OCI-LY1 (cell line): ENCODE measurements around the gene CACNB1.

Source experiments
- H2AFZ ChIP-seq: fragments of 200-600 bp; sonication (generic), shearing (Covaris generic); 2 replicates; pipeline ENCODE4 v1.6.0; 2014; ENCODE audit warnings: antibody characterized with exemption, mild to moderate bottlenecking, low read length
- H3F3A ChIP-seq: fragments of 200-600 bp; sonication (generic), shearing (Covaris generic); 2 replicates; pipeline ENCODE4 v1.6.0; 2014; ENCODE audit warnings: mild to moderate bottlenecking, antibody characterized with exemption, low read length, moderate library complexity; ENCODE audit not compliant: insufficient read depth
- H3K27ac ChIP-seq: fragments of 200-600 bp; sonication (generic); 2 replicates; pipeline ENCODE4 v1.5.1; 2014; ENCODE audit warnings: low read length, mixed run types, mild to moderate bottlenecking, low read depth; ENCODE audit not compliant: poor library complexity, severe bottlenecking
- H3K27me3 ChIP-seq: fragments of 200-600 bp; sonication (generic); 2 replicates; pipeline ENCODE4 v1.6.0; 2014; ENCODE audit warnings: antibody characterized with exemption, mild to moderate bottlenecking, low read length, moderate library complexity; ENCODE audit not compliant: insufficient read depth
- H3K36me3 ChIP-seq: fragments of 200-600 bp; sonication (generic); 2 replicates; pipeline ENCODE4 v1.6.1; 2014; ENCODE audit warnings: mild to moderate bottlenecking, antibody characterized with exemption, low read length, moderate library complexity, mixed read lengths; ENCODE audit not compliant: insufficient read depth
- H3K4me1 ChIP-seq: fragments of 200-600 bp; sonication (generic); 2 replicates; pipeline ENCODE4 v1.5.1; 2014; ENCODE audit warnings: mild to moderate bottlenecking, low read length, moderate library complexity; ENCODE audit not compliant: insufficient read depth, severe bottlenecking
- H3K4me2 ChIP-seq: fragments of 200-600 bp; sonication (generic), shearing (Covaris generic); 2 replicates; pipeline ENCODE4 v1.6.1; 2014; ENCODE audit warnings: low read length
- H3K4me3 ChIP-seq: fragments of 200-600 bp; sonication (generic); 2 replicates; pipeline ENCODE4 v1.5.1; 2014; ENCODE audit warnings: low read length, low read depth, mild to moderate bottlenecking, mixed read lengths; ENCODE audit not compliant: poor library complexity, severe bottlenecking
- H3K79me2 ChIP-seq: fragments of 200-600 bp; shearing (Covaris generic); 2 replicates; pipeline ENCODE4 v1.6.1; 2016; ENCODE audit warnings: mixed run types, low read length, mixed read lengths; ENCODE audit not compliant: insufficient read depth
- H3K9ac ChIP-seq: fragments of 200-600 bp; sonication (generic), shearing (Covaris generic); 2 replicates; pipeline ENCODE4 v1.6.1; 2014; ENCODE audit warnings: mild to moderate bottlenecking, low read length, mixed read lengths
- H3K9me2 ChIP-seq: fragments of 200-600 bp; sonication (generic), shearing (Covaris generic); 2 replicates; pipeline ENCODE4 v1.6.1; 2014; ENCODE audit warnings: low read depth, mild to moderate bottlenecking, low read length, mixed read lengths
- H3K9me3 ChIP-seq: fragments of 200-600 bp; shearing (Covaris generic); 2 replicates; pipeline ENCODE4 v1.6.1; 2014; ENCODE audit warnings: low read length, mixed read lengths
- H4K20me1 ChIP-seq: fragments of 200-600 bp; sonication (generic), shearing (Covaris generic); 2 replicates; pipeline ENCODE4 v1.6.0; 2016; ENCODE audit warnings: mild to moderate bottlenecking, low read length; ENCODE audit not compliant: insufficient read depth
- EZH2 ChIP-seq: fragments of 200-600 bp; sonication (generic), shearing (Covaris generic); IDR thresholded peaks from 2 replicates; pipeline ENCODE4 v1.8.0; 2017; ENCODE audit warnings: borderline replicate concordance, mixed run types, mild to moderate bottlenecking, antibody characterized with exemption, low read length, moderate library complexity, mixed read lengths
- TF ChIP-seq, protein P1 (sequence below): fragments of 200-600 bp; sonication (generic), shearing (Covaris generic); IDR thresholded peaks from 2 replicates; pipeline ENCODE4 v1.5.1; 2017; ENCODE audit warnings: mild to moderate bottlenecking, antibody characterized with exemption, low read length, moderate library complexity, mixed read lengths

The CACNB1 gene

DNA sequence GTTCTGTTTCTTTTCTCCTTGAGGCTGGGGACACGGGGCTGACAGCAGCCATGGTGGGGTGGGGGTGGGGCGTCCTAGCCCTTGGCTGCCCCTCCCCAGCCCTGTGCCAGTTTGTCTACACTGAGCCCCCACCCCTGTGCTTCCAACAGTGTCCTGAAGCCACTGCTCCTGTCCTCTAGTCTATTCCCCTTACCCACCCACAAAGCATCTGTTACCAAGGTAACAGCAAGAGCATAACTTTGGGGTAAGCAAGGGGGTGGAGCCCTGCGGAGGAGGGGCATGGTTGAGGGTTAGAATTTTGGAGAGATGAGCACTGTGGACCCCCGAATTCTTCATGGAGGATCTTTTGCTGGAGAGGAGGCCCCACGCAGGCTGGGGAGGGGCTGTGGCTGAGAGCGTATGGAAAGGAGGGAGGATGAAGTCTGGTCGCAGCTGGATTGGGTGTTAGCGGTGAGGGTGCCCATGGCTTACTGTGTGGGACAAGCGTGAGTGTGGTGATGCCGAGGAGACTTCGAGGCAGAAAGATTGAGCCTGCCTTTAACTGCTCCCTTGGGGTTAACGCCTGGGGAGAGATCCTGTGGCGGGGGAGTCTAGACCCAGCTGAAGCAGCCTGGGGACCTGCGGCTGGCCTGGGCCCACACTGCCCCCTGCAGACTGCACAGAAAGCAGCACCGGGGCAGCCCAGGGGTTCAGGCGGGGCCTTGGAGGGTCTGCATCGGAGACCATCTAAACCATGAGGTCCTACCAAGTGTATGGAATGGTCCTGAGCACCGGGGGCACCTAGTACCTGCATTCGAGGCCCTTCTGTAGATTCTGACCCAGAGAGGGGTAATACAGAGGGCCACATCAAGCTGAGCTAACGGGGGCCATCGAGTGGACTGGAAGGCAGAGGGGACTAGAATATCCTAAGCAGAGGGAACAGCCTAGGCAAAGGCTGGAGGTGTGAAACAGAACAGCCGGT lies 34.4 kb upstream of the CACNB1 start:
- Histone ChIP-seq H3K36me3 (no peaks in the 10 kb centered on the region), H3F3A (no peaks in the 10 kb centered on the region), H3K27ac (no peak overlapping the region), H2AFZ (no peak overlapping the region), H3K4me1 (peaks cover 7% of the 10 kb centered on the region), H3K9me2 (no peaks in the 10 kb centered on the region), H3K9ac (no peak overlapping the region), H3K27me3 (no peaks in the 10 kb centered on the region), H3K4me3 (no peak overlapping the region), H3K79me2 (no peaks in the 10 kb centered on the region), H3K4me2 (peak overlapping the region; percentile 46; the same call in 1 of the 2 replicates), H3K9me3 (no peaks in the 10 kb centered on the region), H4K20me1 (no peaks in the 10 kb centered on the region)
- TF ChIP-seq, protein P1, sequence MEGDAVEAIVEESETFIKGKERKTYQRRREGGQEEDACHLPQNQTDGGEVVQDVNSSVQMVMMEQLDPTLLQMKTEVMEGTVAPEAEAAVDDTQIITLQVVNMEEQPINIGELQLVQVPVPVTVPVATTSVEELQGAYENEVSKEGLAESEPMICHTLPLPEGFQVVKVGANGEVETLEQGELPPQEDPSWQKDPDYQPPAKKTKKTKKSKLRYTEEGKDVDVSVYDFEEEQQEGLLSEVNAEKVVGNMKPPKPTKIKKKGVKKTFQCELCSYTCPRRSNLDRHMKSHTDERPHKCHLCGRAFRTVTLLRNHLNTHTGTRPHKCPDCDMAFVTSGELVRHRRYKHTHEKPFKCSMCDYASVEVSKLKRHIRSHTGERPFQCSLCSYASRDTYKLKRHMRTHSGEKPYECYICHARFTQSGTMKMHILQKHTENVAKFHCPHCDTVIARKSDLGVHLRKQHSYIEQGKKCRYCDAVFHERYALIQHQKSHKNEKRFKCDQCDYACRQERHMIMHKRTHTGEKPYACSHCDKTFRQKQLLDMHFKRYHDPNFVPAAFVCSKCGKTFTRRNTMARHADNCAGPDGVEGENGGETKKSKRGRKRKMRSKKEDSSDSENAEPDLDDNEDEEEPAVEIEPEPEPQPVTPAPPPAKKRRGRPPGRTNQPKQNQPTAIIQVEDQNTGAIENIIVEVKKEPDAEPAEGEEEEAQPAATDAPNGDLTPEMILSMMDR = peak; percentile 97
- TF ChIP-seq EZH2 = no peak

DNA sequence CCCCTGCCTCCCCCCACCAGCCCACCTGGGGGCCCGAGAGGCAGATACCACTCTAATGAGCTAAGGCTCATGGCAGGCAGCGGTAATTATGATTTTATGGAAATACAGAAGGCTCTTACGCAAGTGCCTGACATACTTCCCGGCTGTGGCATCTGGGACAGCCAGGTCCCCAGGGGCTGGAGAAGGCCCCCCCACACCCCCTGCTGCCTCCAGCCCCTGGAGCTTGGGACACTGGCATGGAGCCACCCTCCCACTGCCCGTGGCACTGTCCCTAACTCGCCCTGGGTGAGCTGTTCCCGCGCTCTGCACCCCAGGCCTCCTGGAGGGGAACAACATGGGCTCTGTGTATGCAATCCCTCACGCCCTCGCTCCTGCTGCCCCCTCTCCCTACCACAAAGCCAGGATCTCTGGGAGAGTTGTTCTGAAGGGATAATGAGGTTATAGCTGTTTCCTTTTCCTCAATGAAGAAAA lies 33.7 kb upstream of the CACNB1 start:
- TF ChIP-seq, protein P1 = no peak
- TF ChIP-seq EZH2 = no peak
- H2AFZ ChIP-seq = no peak overlapping the region

GRCh38 chr17:39230361-39230760 lies 32.9 kb upstream of the CACNB1 start:
- peaks cover 7% of the 10 kb centered on the region for H3K4me1 ChIP-seq
- H3F3A ChIP-seq = no peaks in the 10 kb centered on the region
- no peak overlapping the region for H3K4me2 ChIP-seq
- no peak overlapping the region for H2AFZ ChIP-seq
- H3K9me2 ChIP-seq = no peaks in the 10 kb centered on the region
- no peaks in the 10 kb centered on the region for H3K79me2 ChIP-seq
- no peak overlapping the region for H3K4me3 ChIP-seq
- H3K9ac ChIP-seq = no peak overlapping the region
- TF ChIP-seq, protein P1 = no peak
- no peak for TF ChIP-seq EZH2
- no peaks in the 10 kb centered on the region for H4K20me1 ChIP-seq
- H3K9me3 ChIP-seq = no peaks in the 10 kb centered on the region
- no peak overlapping the region for H3K27ac ChIP-seq
- H3K27me3 ChIP-seq = no peaks in the 10 kb centered on the region
- no peaks in the 10 kb centered on the region for H3K36me3 ChIP-seq

More for the DNA sequence above, 33.7 kb upstream of the CACNB1 start:
- Histone ChIP-seq H3F3A (no peaks in the 10 kb centered on the region), H3K9me2 (no peaks in the 10 kb centered on the region), H3K9me3 (no peaks in the 10 kb centered on the region), H3K27ac (no peak overlapping the region), H3K4me3 (no peak overlapping the region), H3K27me3 (no peaks in the 10 kb centered on the region), H3K79me2 (no peaks in the 10 kb centered on the region), H3K9ac (no peak overlapping the region), H3K4me1 (peaks cover 7% of the 10 kb centered on the region), H4K20me1 (no peaks in the 10 kb centered on the region), H3K36me3 (no peaks in the 10 kb centered on the region), H3K4me2 (no peak overlapping the region)
